AG09319 (cell line): ENCODE measurements around the gene C12orf43.

Experiments used
- DNase-seq: peaks from one replicate; pipeline ENCODE4 v3.0.0-alpha.2; 2010; ENCODE audit warnings: low read depth; ENCODE audit errors: extremely low read depth
- CTCF ChIP-seq: IDR thresholded peaks from 2 replicates; pipeline ENCODE4 v1.5.1; 2011; ENCODE audit warnings: low read depth, mild to moderate bottlenecking, inconsistent platforms, low read length, moderate library complexity

C12orf43 gene

GRCh38 chr12:120979862-120980696 lies 36.2 kb downstream of the C12orf43 start:
- DNase-seq, result no peak
- TF ChIP-seq CTCF, result no peak

GRCh38 chr12:120979220-120979861 lies 36.9 kb downstream of the C12orf43 start:
- no peak for TF ChIP-seq CTCF

GRCh38 chr12:120978296-120979219 lies 37.7 kb downstream of the C12orf43 start, which contains the start of gene HNF1A:
Gene HNF1A (plus strand): TSS chr12:120978543. CDS start chr12:120978769, 226 bp downstream.
- DNase-seq, result no peak
- TF ChIP-seq CTCF, result no peak

More at GRCh38 chr12:120979220-120979861, 36.9 kb downstream of the C12orf43 start:
- no peak for DNase-seq

GRCh38 chr12:120977531-120978295 lies 38.6 kb downstream of the C12orf43 start:
- DNase-seq, result no peak
- TF ChIP-seq CTCF, result no peak

- TF ChIP-seq CTCF, result no peak
- DNase-seq, result no peak
Measured at GRCh38 chr12:120972870-120973543, 43.3 kb downstream of the C12orf43 start.

- TF ChIP-seq CTCF, result peak; percentile 82
- peak; percentile 24 for DNase-seq
Measured at GRCh38 chr12:120971299-120972180, 44.7 kb downstream of the C12orf43 start.
